Medulla oblongata (tissue), 1 donor: ENCODE results near the gene PBX4.

Source experiments
- DNase-seq: peaks from one replicate; pipeline ENCODE4 v3.0.0-alpha.2; 2015; ENCODE audit errors: extremely low spot score

Gene PBX4

DNA sequence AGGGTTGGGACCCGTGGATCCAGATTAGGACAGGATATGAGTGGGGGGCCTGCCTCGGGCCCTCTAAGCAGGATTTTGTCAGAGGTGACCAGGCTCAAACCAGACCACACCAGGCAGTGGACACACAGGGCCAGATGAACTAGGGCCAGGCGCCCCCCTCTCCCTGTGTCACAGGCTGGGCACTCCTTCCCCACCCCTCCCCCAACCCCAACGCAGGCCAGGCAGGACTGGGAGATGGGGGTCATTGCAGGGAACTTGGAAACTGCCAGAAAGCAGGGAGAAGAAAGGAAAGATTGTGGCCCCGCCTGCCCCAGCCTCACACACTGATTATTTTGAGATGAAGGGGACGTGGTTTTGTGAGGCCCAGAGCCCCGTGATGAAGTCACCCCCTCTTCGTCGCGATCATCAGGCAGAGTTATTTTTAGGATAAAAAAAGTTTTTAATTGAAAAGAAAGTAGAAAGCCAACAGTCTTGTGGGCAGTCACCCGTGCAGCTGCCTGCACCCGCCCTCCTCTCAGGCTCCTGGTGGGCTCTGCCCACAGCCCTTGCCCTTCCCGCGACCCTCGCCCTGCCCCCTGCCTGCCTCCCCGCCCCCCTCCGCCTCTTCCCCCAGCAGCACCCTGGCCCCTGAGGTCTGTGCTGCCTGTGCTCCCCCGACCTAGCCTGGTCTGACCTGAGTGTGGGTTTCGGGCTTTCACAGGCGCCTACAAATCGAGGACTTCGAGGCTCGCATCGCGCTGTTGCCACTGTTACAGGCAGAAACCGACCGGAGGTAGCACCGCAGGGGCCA lies 91.7 kb downstream of the PBX4 start:
- peak; percentile 37 for DNase-seq

DNA sequence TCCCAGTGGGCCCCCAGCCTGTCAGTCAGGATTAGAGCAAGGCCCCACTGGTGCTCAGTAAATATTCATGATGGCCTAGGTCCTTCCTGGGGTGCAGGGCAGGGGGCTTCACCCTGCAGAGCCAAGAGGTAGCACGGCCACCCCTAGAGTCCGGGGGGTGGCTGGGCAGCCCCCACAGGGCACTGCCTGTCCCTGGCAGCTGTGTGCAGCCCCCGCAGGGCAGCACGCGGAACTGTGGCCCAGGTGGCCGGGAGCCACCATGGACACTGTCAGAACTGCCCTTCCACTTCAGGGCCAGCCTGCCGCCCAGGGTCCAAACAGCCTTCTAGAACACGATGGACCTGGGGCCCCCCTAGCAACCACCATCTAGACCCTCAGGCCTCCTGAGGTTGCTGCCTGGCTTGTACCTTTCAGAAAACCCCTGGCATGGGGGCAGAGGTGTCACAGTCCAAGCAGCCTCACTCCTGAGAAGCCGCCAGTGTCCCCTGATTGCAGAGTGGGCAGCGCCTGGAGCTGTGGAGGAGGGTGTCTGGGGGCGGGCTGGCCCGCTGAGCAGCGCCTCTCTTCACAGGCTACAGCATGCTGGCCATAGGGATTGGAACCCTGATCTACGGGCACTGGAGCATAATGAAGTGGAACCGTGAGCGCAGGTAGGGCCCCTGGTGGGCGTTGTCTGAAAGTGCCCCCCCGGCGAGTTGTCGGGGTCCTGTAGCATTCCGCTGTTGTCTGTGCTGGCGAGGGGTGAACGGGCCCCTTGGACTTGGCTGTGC lies 92.7 kb downstream of the PBX4 start:
- DNase-seq, result no peak

DNA sequence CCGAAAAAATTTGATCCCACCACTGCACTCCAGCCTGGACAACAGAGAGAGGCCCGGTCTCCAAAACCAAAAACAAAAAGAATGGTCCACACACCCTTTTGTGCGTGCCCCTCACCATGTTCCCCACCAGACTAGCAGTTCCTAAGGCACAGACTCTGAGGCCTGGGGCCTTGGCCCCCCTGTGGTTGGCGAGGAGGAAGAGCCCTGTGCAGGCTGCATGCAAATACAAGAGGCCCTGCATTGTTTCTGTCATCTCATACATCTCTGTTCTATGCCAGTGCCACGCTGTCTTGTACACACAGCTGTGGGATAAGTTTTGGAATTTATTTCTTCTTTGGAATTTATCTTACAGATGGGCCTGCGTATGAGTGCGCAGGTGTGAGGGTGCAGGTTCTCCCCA lies 94.4 kb downstream of the PBX4 start:
- no peak for DNase-seq

DNA sequence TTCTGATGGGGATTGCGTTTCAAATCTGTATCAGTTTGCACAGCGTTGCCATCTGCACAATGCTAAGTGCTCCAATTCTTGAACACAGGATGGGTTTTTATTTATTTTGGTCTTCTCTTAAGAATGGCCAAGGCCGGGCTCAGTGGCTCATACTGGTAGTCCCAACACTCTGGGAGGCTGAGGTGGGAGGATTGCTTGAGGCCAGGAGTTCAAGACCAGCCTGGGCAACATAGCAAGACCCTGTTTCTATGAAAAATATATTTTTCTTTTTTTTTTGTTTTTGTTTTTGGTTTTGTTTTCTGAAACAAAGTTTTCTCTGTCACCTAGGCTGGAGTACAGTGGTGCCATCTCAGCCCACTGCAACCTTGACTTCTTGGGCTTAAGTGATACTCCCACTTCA lies 95.3 kb downstream of the PBX4 start:
- no peak for DNase-seq

DNA sequence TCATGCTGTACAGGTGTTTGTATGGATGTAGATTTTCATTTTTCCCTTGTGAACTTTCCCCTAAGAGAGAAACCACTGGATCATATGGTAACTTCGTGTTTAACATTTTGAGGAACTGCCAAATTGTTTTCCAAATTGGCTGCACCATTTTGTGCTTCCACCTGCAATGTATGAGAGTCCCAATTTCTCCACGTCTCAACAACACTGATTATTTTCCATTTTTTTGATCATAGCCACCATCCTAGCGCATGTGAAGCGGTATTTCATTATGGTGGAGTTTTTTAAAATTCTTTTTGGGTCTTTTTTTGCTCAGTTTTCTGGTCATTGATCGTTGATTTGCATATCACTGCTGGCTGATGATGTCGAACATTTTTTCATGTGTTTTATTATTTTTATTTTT lies 97.5 kb downstream of the PBX4 start:
- no peak for DNase-seq

DNA sequence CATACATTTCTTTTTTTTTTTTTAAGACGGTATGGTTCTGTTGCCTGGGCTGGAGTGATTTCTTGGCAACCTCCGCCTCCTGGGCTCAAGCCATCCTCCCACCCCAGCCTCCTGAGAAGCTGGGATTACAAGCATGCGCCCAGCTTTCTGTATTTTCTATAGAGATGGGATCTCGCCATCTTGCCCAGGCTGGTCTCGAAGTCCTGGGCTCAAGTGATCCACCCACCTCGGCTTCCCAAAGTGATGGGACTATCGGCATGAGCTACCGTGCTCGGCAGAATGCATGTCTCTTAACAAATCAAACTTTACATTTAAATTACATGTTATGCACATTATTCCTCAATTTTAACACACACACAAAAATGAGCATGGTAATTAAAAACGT lies 101.3 kb downstream of the PBX4 start:
- DNase-seq, result no peak

DNA sequence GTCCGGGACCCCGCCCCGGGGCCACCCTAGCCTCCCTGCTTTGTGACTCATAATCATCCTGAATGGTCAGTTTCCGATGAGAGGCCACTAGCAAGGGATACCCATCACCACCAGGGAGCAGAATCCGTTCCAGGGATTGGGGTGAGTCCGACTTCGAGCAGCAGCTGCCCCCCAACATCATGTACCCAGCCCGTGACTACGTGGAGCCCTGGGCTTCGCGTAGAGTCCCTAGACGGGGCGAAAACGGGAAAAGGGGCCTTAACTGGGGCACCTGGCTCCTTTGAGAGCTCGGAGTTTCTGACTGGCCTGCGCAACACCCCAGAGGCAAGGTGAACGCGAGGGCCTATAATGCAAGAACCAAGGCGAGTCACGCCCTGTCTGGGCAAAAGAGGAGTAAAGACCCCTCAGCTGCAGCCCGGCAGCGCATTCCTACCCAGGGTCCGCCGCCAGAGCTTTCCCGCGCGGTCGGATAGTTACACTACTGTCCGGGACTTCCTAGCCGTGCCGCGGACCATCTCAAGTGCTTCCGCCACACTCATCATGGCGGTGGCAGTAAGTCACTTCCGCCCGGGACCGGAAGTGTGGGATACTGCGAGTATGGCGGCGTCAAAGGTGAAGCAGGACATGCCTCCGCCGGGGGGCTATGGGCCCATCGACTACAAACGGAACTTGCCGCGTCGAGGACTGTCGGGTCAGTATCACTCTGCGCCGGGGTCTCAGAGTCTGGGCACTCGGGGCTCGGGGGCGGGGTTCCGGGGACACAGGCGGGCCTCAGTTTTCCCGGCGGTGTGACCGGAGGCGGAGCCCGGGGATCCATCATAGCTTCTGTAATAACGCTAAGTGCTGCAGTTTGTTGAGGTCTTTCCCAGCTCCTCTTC lies 102.6 kb downstream of the PBX4 start, which contains the start of gene NDUFA13:
TSS of gene NDUFA13 (plus strand) at position 584 of the 878 bp plus-strand sequence. CDS start at position 598, 14 bp downstream.
- DNase-seq, result peak; percentile 96

DNA sequence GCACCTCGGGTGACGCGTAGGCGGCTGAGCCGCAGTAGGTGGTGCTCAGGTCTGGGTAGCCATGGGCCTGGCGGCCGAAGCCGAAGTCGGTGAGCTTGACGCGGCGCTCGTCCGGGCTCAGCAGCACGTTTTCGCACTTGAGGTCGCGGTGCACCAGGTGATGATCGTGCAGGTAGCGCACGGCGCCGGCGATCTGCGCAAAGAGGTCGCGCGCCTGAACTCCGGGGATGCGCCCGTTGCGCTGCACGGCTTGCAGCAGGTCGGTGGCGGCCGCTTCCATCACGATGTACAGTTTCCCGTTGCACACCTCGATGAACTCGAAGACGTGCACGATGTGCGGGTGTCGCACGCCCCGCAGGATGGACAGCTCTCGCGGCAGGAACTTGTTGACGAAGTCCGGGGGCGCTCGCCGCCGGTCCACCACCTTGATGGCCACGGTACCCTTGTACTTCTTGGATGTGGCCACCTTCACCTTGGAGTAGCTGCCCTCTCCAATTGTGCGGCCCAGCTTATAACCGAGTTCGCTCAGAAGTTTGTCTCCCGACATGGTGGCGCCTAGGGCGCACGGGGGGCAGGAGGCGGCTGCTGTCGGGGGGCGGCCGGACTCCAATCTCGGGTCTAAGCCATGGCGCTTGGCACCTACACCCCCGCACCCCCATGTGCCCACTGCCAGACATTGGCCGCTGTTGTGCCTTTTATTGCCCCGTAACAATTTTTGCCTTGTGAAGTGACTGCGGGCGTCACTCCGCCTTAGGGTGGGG lies 103.4 kb downstream of the PBX4 start, which contains the start of gene TSSK6:
TSS of gene TSSK6 (minus strand) at position 668 of the 761 bp plus-strand sequence. CDS start at position 547, 121 bp downstream.
- no peak for DNase-seq

DNA sequence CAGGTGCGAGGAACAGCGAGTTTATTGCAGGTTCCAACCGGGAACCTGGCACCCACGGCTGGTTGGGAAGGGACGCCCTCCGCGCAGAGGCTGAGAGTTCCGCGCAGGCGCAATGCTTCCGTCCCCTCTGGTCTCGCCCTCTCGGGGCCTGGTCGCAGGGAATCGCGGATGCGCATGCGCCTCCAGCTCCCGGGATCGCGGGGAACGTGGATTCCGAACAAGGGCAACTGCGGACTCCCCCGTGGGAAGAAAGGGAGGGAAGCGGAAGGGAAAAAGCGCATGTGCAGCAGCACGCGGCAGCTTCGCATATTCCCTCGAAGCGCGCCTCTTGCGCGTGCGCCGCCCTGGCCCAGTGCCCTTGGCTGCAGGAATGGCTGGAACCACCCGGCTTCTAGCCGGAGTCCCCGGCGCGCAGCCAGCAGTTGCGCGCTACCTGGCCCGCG lies 104.3 kb downstream of the PBX4 start:
- no peak for DNase-seq

DNA sequence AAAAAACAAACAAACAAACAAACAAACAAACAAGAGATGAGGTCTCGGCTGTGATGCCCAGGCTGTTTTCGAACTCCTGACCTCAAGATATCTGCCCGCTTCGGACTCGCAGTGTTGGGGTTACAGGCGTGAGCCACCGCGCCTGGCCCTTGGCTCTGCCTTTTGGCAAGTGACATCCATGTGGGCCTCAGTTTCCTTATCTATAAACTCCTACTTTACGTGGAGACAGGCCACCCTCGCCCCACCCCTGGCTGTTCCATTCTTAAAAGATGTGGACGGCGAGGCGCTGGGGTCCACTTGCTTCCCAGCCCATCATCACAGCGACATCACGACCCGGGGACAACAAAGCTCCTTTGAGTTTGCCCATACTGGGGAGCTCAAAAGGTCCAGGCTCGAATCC lies 104.8 kb downstream of the PBX4 start:
- no peak for DNase-seq
